Spinal cord (tissue), 10 donors: ENCODE measurements around the gene ERP44. TPM values are rescaled to one million over a fixed set of nuclear protein-coding genes. Genes with fewer than 3 reads are reported as not detected.

Experiments used
- DNase-seq, 6 donors: peaks; one replicate each; pipeline versions ENCODE4 v3.0.0 to v3.0.0-alpha.2; 2013 to 2015; ENCODE audit warnings: low spot score in 6 of 6, low read depth in 4 of 6
- H3K27ac ChIP-seq: one replicate; pipeline ENCODE4 v1.5.1; 2013; ENCODE audit warnings: low read depth, low read length, control low read depth
- H3K27me3 ChIP-seq: one replicate; pipeline ENCODE4 v1.6.1; 2013; ENCODE audit warnings: low read length; ENCODE audit not compliant: control insufficient read depth, insufficient read depth
- H3K36me3 ChIP-seq: one replicate; pipeline ENCODE4 v1.6.1; 2013; ENCODE audit warnings: low read length; ENCODE audit not compliant: control insufficient read depth, insufficient read depth
- H3K4me1 ChIP-seq: one replicate; pipeline ENCODE4 v1.6.1; 2013; ENCODE audit warnings: low read length; ENCODE audit not compliant: control insufficient read depth, insufficient read depth
- H3K4me3 ChIP-seq: one replicate; pipeline ENCODE4 v1.5.1; 2013; ENCODE audit warnings: low read depth, low read length, control low read depth
- H3K9me3 ChIP-seq: one replicate; pipeline ENCODE4 v1.6.1; 2013; ENCODE audit warnings: low read length; ENCODE audit not compliant: control insufficient read depth, insufficient read depth
- WGBS: methylation state at CpG from one replicate; pipeline ENCODE4 v1.1.5; 2013; ENCODE audit warnings: missing lambda C conversion rate; ENCODE audit not compliant: insufficient coverage; 5-methylcytosine and 5-hydroxymethylcytosine counted together
- polyA plus RNA-seq, 2 donors: library from polyadenylated mRNA; unstranded; fragments of 120-200 nt; gene quantifications; one replicate each; pipeline ENCODE4 v1.2.1, GENCODE V29; 2013; ENCODE audit not compliant: insufficient read length in 2 of 2
- total RNA-seq, 2 donors: library from RNA; depleted of rRNA in 1 of 2; stranded (reverse); fragments of 120-200 nt in 1 of 2; fragments of >200 nt in 1 of 2; gene quantifications; one replicate each; pipeline versions ENCODE4 v1.2.3 to v1.2.4, GENCODE V29; 2013 to 2014
- donor health status: healthy.

ERP44 gene
- total and polyA plus RNA-seq, 4 donors: 20.4 to 25.6 (median 23.3) TPM

GRCh38 chr9:100058699-100059579 is 39.9 kb downstream of the ERP44 start:
- Histone ChIP-seq H3K4me1 (no peaks in the 10 kb centered on the region), H3K4me3 (no peak overlapping the region), H3K36me3 (peaks cover 2% of the 10 kb centered on the region), H3K9me3 (no peaks in the 10 kb centered on the region), H3K27ac (no peak overlapping the region), H3K27me3 (no peaks in the 10 kb centered on the region)
- no peak for DNase-seq
- no CpG with 5 or more reads among the region's 4 CpGs for WGBS

- H3K27ac ChIP-seq: no peak overlapping the region
- peaks cover 2% of the 10 kb centered on the region for H3K36me3 ChIP-seq
- H3K9me3 ChIP-seq: no peaks in the 10 kb centered on the region
- H3K4me1 ChIP-seq: no peaks in the 10 kb centered on the region
- H3K4me3 ChIP-seq: no peak overlapping the region
- DNase-seq: no peak
- no peaks in the 10 kb centered on the region for H3K27me3 ChIP-seq
Measured at GRCh38 chr9:100057624-100058023, 41.2 kb downstream of the ERP44 start.

- WGBS: 96% methylated on average over 2 of the region's 2 CpGs
- H3K27me3 ChIP-seq: no peaks in the 10 kb centered on the region
- H3K9me3 ChIP-seq: no peaks in the 10 kb centered on the region
- DNase-seq: no peak
- peaks cover 2% of the 10 kb centered on the region for H3K36me3 ChIP-seq
- H3K4me3 ChIP-seq: no peak overlapping the region
- H3K27ac ChIP-seq: no peak overlapping the region
- H3K4me1 ChIP-seq: no peaks in the 10 kb centered on the region
Measured at GRCh38 chr9:100056561-100056960, 42.2 kb downstream of the ERP44 start.

DNA sequence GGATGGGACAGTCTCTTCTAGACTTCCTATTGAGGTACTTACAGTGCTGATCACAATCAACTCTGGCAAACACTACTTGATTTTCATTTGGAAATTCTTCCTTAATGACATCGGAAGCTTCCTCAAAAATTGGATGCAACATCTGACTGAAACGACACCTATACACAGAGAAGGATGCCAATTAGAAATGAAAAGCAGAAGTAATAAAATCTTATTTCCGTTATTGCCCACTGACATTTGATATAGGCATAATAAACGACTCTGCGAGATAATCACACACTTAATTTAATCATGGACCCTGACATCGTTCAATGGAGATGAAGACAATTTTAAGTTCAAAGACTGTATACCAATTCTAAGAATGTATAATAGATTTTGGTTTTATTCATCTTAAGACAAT is 46.4 kb downstream of the ERP44 start:
- no peaks in the 10 kb centered on the region for H3K9me3 ChIP-seq
- peaks cover 3% of the 10 kb centered on the region for H3K36me3 ChIP-seq
- no peak overlapping the region for H3K4me3 ChIP-seq
- WGBS: no CpG with 5 or more reads among the region's 6 CpGs
- H3K27ac ChIP-seq: no peak overlapping the region
- no peaks in the 10 kb centered on the region for H3K27me3 ChIP-seq
- no peak for DNase-seq
- H3K4me1 ChIP-seq: no peaks in the 10 kb centered on the region

DNA sequence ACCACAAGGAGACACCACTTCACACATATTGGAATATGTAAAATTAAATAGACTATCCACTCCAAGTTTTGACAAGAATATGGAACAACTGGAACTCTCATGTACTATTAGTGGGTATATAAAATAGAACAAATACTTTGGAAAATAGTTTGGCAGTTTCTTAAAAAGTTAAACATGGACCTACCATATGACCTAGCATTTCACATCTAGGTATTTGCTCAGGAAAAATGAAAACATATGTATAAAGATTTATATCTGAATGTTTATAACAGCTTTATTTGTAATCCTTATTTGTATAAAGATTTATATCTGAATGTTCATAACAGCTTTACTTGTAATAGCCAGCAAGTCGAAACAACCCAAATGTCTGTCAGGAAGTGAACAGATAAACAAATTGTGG is 49.2 kb downstream of the ERP44 start:
- H3K4me3 ChIP-seq: no peak overlapping the region
- no CpG with 5 or more reads among the region's 1 CpG for WGBS
- H3K9me3 ChIP-seq: peaks cover 5% of the 10 kb centered on the region

DNA sequence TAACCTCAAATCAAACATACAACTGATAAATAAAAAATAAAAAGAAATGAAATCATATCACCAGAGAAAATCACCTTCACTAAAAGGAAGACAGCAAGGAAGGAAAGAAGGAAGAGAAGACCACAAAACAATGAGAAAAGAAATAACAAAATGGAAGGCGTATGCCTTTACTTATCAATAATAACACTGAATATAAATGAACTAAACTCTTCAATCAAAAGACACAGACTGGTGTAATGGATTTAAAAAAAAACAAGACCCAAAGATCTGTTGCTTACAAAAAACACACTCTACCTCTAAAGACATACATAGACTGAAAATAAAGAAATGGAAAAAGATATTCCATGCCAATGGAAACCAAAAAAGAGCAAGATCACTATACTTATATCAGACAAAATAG is 60.3 kb downstream of the ERP44 start:
- no CpG with 5 or more reads among the region's 1 CpG for WGBS
- DNase-seq: no peak
- H3K27ac ChIP-seq: no peak overlapping the region
- H3K4me3 ChIP-seq: no peak overlapping the region
- no peaks in the 10 kb centered on the region for H3K27me3 ChIP-seq
- H3K4me1 ChIP-seq: no peaks in the 10 kb centered on the region
- no peaks in the 10 kb centered on the region for H3K36me3 ChIP-seq
- H3K9me3 ChIP-seq: no peaks in the 10 kb centered on the region

More for the DNA sequence above, 49.2 kb downstream of the ERP44 start:
- DNase-seq: no peak
- peaks cover 3% of the 10 kb centered on the region for H3K36me3 ChIP-seq
- no peak overlapping the region for H3K27ac ChIP-seq
- H3K4me1 ChIP-seq: no peaks in the 10 kb centered on the region
- H3K27me3 ChIP-seq: no peaks in the 10 kb centered on the region

DNA sequence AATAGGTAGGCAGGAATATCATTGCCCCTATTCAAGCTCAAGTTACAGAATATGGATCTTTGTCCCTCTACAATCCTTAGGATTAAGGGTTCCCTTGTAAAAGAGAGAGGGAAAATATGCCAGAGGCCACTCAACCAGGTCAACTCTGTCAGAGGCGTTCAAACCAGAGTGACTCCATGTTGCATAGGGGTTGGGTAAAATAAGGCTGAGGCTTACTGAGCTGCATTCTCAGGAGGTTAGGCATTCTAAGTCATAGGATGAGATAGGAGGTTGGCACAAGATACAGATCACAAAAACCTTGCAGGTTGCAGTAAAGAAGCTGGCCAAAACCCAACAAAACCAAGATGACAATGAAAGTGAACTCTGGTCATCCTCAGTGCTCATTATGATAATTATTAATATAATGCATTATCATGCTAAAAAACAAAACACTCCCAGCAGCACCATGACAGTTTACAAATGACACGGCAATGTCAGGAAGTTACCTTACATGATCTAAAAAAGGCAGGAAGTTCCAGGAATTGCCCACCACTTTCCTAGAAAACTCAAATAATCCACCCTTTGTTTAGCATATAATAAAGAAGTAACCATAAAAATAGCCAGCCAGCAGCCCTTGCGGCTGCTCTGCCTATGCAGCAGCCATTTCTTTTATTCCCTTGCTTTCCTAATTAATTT is 64.8 kb downstream of the ERP44 start:
- no peak for DNase-seq
- Histone ChIP-seq H3K9me3 (peaks cover 4% of the 10 kb centered on the region), H3K4me1 (no peaks in the 10 kb centered on the region), H3K27ac (no peak overlapping the region), H3K4me3 (no peak overlapping the region), H3K36me3 (no peaks in the 10 kb centered on the region), H3K27me3 (no peaks in the 10 kb centered on the region)
- 100% methylated on average over 1 of the region's 3 CpGs for whole genome bisulfite sequencing

DNA sequence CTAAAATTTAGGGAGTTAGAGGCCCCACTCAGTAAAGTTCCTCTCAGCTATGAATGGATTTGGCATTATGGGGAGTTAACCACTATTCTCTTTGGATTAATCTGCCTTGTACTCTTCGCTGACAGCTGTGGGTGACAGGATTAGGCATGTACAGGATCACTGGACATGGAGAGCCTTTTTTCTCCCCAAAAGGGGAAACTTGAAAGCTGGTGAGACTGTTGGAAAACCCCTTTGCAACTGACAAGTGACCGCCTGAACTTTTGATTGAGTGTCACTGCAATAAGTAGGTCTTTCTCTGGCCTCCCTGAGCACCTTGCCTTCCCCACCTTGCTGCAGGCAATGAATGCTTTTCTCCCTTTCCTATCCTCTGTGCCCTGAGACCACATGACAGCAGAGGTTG is 68.3 kb downstream of the ERP44 start:
- no peaks in the 10 kb centered on the region for H3K4me1 ChIP-seq
- peaks cover 4% of the 10 kb centered on the region for H3K9me3 ChIP-seq
- WGBS: 100% methylated on average over 1 of the region's 2 CpGs
- no peaks in the 10 kb centered on the region for H3K36me3 ChIP-seq
- H3K27me3 ChIP-seq: no peaks in the 10 kb centered on the region
- DNase-seq: no peak
- no peak overlapping the region for H3K4me3 ChIP-seq
- no peak overlapping the region for H3K27ac ChIP-seq

- H3K27me3 ChIP-seq: no peaks in the 10 kb centered on the region
- H3K27ac ChIP-seq: no peak overlapping the region
- H3K4me1 ChIP-seq: no peaks in the 10 kb centered on the region
- no CpG with 5 or more reads among the region's 3 CpGs for WGBS
- H3K36me3 ChIP-seq: no peaks in the 10 kb centered on the region
- peaks cover 4% of the 10 kb centered on the region for H3K9me3 ChIP-seq
- H3K4me3 ChIP-seq: no peak overlapping the region
- DNase-seq: no peak
Measured at GRCh38 chr9:100029251-100029650, 69.5 kb downstream of the ERP44 start.
